IPS-18c (cell line): Measurements from ENCODE around the gene CEP41.

Source experiments
- H3K4me3 ChIP-seq: 2 replicates; pipeline ENCODE4 v1.7.0; 2013; ENCODE audit warnings: low read depth, mild to moderate bottlenecking, low read length, moderate library complexity; ENCODE audit not compliant: insufficient read depth
- H3K9me3 ChIP-seq: one replicate; pipeline ENCODE4 v1.6.1; 2013; ENCODE audit warnings: mild to moderate bottlenecking, low read length, moderate library complexity; ENCODE audit not compliant: control insufficient read depth, insufficient read depth

The CEP41 gene

GRCh38 chr7:130430841-130431666, 9.8 kb downstream of the CEP41 start:
- H3K9me3 ChIP-seq = no peaks in the 10 kb centered on the region
- H3K4me3 ChIP-seq = no peak overlapping the region

DNA sequence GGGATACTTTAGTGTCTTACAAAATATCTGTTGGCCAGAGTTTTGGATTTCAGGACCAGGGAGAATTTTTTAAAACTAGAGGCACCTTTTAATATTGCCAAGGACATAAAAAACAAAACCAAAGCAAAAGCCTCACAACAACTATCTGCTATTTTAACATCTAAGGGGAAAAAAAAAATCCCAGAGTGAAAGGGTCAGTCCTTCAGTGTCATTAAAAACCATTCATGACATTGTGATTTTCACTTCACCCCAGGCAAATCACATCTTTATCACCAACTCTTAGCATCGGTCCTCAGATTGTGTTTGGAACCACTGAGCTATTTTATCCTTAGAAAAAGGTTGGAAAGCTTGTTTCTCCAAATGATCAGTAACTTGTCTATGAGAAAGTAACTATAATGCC, 10.7 kb downstream of the CEP41 start:
- Histone ChIP-seq H3K4me3 (no peak overlapping the region), H3K9me3 (no peaks in the 10 kb centered on the region)

GRCh38 chr7:130429019-130429418, 11.8 kb downstream of the CEP41 start:
- H3K4me3 ChIP-seq = no peak overlapping the region

DNA sequence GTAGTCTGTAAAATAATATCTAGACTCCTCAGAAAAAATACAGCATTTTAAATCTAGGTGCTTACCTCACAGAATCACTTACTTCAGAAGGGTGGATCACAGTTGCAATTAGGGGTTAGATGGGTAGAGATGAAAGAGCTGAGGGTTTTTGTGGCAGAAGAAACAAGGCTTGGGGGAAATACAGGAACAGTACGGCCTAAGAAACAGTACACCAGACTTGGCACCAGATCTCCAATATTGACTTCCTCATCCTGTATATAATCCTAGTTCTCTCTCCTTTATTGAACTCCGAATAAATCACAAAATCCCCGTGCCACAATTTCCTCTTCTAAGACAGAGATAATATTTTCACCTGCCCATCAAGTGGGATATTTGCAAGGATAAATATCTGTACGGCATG, 14.3 kb downstream of the CEP41 start:
- Histone ChIP-seq H3K4me3 (no peak overlapping the region), H3K9me3 (no peaks in the 10 kb centered on the region)

More at GRCh38 chr7:130429019-130429418, 11.8 kb downstream of the CEP41 start:
- H3K9me3 ChIP-seq = no peaks in the 10 kb centered on the region

- no peak overlapping the region for H3K4me3 ChIP-seq
Observed at GRCh38 chr7:130425796-130426195, 15.0 kb downstream of the CEP41 start.

GRCh38 chr7:130423501-130424037, 17.2 kb downstream of the CEP41 start:
- H3K9me3 ChIP-seq = no peaks in the 10 kb centered on the region
- no peak overlapping the region for H3K4me3 ChIP-seq

More at GRCh38 chr7:130425796-130426195, 15.0 kb downstream of the CEP41 start:
- no peaks in the 10 kb centered on the region for H3K9me3 ChIP-seq

DNA sequence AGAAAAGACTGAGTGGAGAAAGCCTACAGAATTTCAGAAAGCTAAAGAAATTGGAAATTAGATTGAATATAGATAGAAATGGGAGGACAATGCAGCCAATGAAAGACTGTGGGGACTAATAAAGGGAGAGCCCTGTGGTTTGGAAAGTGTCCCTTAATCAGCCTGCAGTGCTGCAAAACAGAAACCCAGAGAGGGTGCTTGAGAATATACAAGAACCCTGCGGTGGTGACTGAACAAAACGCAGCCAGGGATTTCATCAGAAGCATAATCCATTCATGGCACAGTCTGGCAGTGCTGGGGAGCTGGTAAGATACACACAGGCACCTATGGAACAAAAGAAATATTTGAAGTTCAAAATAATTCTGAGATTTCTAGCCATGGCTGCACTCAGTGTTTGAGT, 19.1 kb downstream of the CEP41 start:
- H3K9me3 ChIP-seq = no peaks in the 10 kb centered on the region
- H3K4me3 ChIP-seq = no peak overlapping the region

DNA sequence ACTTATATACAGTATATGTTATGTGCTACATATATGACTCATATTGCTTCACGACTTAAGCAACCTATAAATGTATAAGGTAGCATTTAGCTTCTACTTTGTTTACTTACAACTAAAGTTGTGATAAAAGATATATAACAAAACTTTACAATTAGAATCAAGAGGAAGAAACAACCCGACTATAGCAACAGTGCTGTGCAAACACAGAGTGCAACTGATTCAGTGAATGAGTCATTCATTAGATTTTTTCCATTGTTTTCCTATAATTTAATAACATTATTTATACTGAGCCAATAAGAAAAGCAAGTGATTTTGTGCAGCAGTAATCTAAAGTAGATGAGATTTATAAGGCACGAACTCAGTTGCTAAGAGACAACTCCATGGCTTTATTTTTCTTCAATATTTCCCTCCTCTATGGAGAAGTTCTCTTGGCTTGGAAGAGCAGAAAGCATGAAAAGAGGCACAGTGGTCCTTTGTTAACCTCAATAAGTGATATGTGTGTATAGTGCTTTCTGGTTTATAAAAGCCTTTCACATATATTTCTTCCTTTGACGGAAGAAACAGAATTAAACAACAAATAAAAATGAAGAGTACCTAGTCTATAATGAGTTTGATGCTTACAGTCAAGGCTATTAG, 19.8 kb downstream of the CEP41 start:
- Histone ChIP-seq H3K9me3 (no peaks in the 10 kb centered on the region), H3K4me3 (no peak overlapping the region)

- Histone ChIP-seq H3K4me3 (no peak overlapping the region), H3K9me3 (no peaks in the 10 kb centered on the region)
Observed at GRCh38 chr7:130419658-130420057, 21.2 kb downstream of the CEP41 start.

GRCh38 chr7:130418306-130418705, 22.5 kb downstream of the CEP41 start:
- no peak overlapping the region for H3K4me3 ChIP-seq
- H3K9me3 ChIP-seq = no peaks in the 10 kb centered on the region

GRCh38 chr7:130417213-130417612, 23.6 kb downstream of the CEP41 start:
- Histone ChIP-seq H3K9me3 (no peaks in the 10 kb centered on the region), H3K4me3 (no peak overlapping the region)

GRCh38 chr7:130415006-130415405, 25.8 kb downstream of the CEP41 start:
- H3K4me3 ChIP-seq = no peak overlapping the region
- no peaks in the 10 kb centered on the region for H3K9me3 ChIP-seq

DNA sequence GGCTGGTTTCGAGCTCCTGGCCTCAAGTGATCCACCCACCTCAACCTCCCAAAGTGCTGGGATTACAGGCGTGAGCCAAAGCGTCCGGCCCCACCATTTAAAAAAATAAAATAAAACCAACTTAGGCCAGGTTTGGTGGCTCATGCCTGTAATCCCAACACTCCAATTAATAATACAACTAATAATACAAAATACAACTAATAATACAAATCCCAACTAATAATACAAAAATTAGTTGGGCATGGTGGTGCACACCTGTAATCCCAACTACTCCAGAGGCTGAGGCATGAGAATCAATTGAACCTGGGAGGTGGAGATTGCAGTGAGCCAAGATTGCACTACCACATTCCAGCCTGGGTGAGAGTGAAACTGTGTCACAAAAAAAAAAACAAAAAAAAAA, 27.6 kb downstream of the CEP41 start:
- Histone ChIP-seq H3K4me3 (no peak overlapping the region), H3K9me3 (no peaks in the 10 kb centered on the region)

DNA sequence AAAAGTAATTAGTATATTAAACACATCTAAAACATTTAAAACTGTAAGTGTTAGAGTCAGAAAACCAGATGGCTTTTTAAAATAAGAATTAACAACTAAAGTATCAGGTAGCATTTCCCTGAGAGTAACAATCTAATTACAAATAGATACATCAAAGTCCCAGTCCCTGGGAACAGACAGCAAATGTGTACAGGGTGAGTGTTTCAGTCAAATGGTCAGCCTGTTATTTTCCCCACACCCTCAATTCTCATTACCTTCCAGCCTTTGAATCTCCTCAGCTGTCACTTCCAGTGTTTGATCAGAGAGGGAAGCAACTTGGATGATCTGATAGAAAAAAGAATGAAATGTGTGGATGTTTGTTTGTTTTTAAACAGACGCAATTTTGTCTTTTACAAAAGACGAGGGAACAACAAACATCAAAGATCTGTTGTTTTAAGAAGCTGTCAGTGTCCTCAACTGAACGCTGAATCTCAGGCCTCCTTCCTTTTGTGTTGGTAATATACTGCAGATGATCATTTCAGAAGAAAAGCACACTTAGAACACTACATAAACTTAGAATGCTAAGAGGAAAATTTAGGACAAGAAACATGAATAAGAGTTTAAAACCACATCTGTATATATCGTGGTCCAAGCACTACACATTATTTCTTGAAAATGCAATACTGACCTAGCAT, 29.8 kb downstream of the CEP41 start:
- H3K4me3 ChIP-seq = no peak overlapping the region
- no peaks in the 10 kb centered on the region for H3K9me3 ChIP-seq

DNA sequence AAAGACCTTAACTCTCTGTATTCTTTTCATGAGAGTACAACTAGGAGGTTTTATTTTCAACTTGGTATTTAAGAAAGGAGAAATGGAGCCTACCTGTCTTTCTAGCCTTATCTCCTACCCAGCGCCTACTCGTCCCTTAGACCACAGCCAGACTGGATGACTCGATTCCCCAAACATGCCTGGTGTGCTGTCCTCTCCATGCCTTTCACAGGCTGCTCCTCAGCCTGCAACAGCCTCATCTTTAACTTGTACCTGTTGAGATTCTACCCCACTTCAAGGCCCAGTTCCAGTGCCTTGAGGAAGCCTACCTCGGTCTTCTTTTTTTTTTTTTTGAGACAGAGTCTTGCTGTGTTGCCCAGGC, 31.1 kb downstream of the CEP41 start:
- Histone ChIP-seq H3K4me3 (no peak overlapping the region), H3K9me3 (no peaks in the 10 kb centered on the region)

DNA sequence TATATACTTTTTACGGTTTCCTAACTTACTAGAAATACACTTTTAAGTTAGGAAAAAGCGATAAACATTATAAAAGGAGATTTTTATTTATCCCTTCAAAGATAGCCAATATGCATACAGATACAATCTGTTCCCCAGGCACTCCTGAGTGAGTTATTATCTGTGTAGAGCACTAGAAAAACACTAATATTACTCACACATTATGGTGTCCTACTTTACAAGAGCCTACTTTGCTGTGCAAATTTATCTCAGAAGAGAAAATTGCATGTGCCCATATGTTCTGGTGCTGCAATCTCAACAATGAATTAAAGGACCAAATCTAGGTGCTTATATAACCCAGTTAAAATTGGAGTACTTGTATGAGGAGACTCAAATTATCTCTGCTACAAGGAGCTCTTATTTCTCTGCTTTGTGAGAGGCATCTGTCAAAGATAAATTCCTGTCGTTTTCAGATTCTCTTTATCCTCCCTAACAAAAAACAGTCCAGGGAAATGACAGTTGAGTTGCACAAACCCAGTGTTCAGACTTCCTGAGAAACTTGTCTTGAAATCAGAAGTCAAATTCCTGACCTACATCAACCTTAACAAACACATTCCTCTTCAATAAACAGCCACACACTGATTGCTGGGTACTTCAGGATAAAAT, 31.6 kb downstream of the CEP41 start:
- Histone ChIP-seq H3K9me3 (no peaks in the 10 kb centered on the region), H3K4me3 (no peak overlapping the region)

DNA sequence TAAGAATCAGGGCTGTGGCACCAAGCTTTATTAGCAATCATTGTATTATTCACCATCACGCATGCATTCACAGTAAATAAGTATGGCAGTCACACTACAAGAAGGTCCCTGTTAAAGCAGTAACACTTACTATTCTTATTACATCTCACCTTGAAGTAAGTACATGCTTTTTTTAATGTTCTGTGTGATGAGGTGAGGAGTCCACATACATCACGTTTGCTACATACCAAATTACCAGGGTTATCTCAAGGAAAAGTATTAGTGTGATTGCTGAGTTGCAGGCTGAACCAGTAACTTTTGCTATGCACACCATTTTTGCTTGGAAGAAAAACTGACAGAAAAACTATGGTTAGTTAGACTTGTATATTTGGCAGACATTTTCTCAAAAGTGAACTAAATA, 35.8 kb downstream of the CEP41 start:
- no peak overlapping the region for H3K4me3 ChIP-seq
- H3K9me3 ChIP-seq = no peaks in the 10 kb centered on the region
